ENCODE results near the gene GLS. TPM values are rescaled to one million over a fixed set of nuclear protein-coding genes. Genes with fewer than 3 reads are reported as not detected.

Gene GLS
- total RNA-seq, 6 experiments from 2014 or later, result 191 to 431 (median 201) TPM

GRCh38 chr2:191008286-191008685, 127.7 kb downstream of the GLS start:
- DNase-seq, result no peak
- Mint-ChIP-seq H3K36me3 (ENCODE audit: low read depth) (peaks cover 59% of the 10 kb centered on the region), H3K27me3 (ENCODE audit: insufficient read depth) (peaks cover 2% of the 10 kb centered on the region; the same call in 1 of the 2 replicates), H3K9me3 (no peaks in the 10 kb centered on the region), H3K27ac (no peak overlapping the region), H3K4me1 (ENCODE audit: low read depth) (peaks cover 22% of the 10 kb centered on the region), H3K4me3 (no peak overlapping the region)
- no peak for TF ChIP-seq CTCF (IDR thresholded peaks at IDR 0.05)

GRCh38 chr2:191009541-191010374, 129.1 kb downstream of the GLS start:
- DNase-seq, result peak; percentile 54
- H3K4me1 Mint-ChIP-seq (ENCODE audit: low read depth), result peaks cover 22% of the 10 kb centered on the region
- H3K9me3 Mint-ChIP-seq, result no peaks in the 10 kb centered on the region
- no peak for TF ChIP-seq CTCF (IDR thresholded peaks at IDR 0.05)
- H3K27ac Mint-ChIP-seq, result peak overlapping the region; percentile 4; the same call in 1 of the 2 replicates
- peak overlapping the region; percentile 18 for H3K4me3 Mint-ChIP-seq
- H3K36me3 Mint-ChIP-seq (ENCODE audit: low read depth), result peaks cover 45% of the 10 kb centered on the region
- H3K27me3 Mint-ChIP-seq (ENCODE audit: insufficient read depth), result peaks cover 2% of the 10 kb centered on the region; the same call in 1 of the 2 replicates

GRCh38 chr2:191010887-191011885, 130.6 kb downstream of the GLS start:
- DNase-seq, result no peak
- Mint-ChIP-seq H3K27me3 (ENCODE audit: insufficient read depth) (peaks cover 2% of the 10 kb centered on the region; the same call in 1 of the 2 replicates), H3K9me3 (no peaks in the 10 kb centered on the region), H3K36me3 (ENCODE audit: low read depth) (peaks cover 36% of the 10 kb centered on the region), H3K27ac (no peak overlapping the region), H3K4me3 (0 out of 2 replicates have a peak overlapping the region, but pooled peaks have one; percentile 1), H3K4me1 (ENCODE audit: low read depth) (peaks cover 22% of the 10 kb centered on the region)
- no peak for TF ChIP-seq CTCF (IDR thresholded peaks at IDR 0.05)

- TF ChIP-seq CTCF (IDR thresholded peaks at IDR 0.05), result no peak
- peaks cover 2% of the 10 kb centered on the region; the same call in 1 of the 2 replicates for H3K27me3 Mint-ChIP-seq (ENCODE audit: insufficient read depth)
Measured at GRCh38 chr2:191012346-191012745, 131.7 kb downstream of the GLS start.

More at GRCh38 chr2:191012346-191012745, 131.7 kb downstream of the GLS start:
- no peak for DNase-seq
- no peak overlapping the region for H3K4me3 Mint-ChIP-seq
- no peaks in the 10 kb centered on the region for H3K9me3 Mint-ChIP-seq
- peaks cover 24% of the 10 kb centered on the region for H3K36me3 Mint-ChIP-seq (ENCODE audit: low read depth)
- H3K4me1 Mint-ChIP-seq (ENCODE audit: low read depth), result peaks cover 22% of the 10 kb centered on the region
- H3K27ac Mint-ChIP-seq, result no peak overlapping the region
